Measurements from ENCODE around the gene LY6G6F. TPM values are rescaled to one million over a fixed set of nuclear protein-coding genes. Genes with fewer than 3 reads are reported as not detected.
A peak's percentile ranks its signal among the peaks of the same experiment; 100 is the strongest.

The LY6G6F gene
- total RNA-seq, 1 donor from 2014 or later: not detected

DNA sequence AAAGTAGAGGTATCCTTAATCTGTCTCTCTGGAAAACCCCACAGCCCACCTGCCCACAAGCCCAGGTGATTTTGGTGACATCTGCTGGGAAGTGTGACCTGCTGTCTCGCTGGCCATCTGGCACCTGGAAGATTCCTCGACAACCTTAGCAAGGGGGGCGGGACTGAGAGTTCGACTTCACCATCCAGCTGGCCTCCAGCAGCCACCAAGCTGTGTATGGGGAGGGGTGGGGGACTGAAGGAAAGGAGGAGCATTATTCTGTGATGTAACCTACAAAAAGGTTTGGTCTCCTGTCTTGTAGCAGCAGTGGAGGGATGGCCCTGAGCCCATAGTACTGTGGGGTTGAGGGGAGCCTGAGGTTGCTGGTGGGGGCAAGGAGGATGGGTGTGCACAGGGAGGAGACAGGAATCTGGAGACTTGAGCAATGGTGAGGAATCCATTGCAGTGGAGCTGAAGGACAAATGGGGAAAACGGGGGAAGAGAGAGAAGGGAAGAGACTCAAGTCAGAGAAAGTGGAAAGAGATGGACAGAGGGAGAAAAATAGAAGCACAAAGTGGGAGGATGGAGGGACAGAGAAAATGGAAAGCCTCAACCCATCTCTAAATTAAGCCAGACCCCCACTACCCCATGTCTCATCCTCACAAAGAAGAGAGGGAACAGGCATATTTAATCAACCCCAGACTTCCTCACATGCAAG is 4.0 kb downstream of the LY6G6F start:
- no peaks in the 10 kb centered on the region for H3K27me3 ChIP-seq
- no peak for DNase-seq (ENCODE audit: extremely low spot score in 2 of 2)
- intact Hi-C loops (cut with DNase I): no loop called here
- no peaks in the 10 kb centered on the region for H3K36me3 ChIP-seq
- no peak overlapping the region for H3K4me3 ChIP-seq
- TF ChIP-seq POLR2AphosphoS5 (IDR thresholded peaks at IDR 0.05; ENCODE audit: insufficient read depth in 1 of 2, low read depth in 1 of 2) (no peak), POLR2A (IDR thresholded peaks at IDR 0.05) (no peak)
- TF ChIP-seq, protein P1, sequence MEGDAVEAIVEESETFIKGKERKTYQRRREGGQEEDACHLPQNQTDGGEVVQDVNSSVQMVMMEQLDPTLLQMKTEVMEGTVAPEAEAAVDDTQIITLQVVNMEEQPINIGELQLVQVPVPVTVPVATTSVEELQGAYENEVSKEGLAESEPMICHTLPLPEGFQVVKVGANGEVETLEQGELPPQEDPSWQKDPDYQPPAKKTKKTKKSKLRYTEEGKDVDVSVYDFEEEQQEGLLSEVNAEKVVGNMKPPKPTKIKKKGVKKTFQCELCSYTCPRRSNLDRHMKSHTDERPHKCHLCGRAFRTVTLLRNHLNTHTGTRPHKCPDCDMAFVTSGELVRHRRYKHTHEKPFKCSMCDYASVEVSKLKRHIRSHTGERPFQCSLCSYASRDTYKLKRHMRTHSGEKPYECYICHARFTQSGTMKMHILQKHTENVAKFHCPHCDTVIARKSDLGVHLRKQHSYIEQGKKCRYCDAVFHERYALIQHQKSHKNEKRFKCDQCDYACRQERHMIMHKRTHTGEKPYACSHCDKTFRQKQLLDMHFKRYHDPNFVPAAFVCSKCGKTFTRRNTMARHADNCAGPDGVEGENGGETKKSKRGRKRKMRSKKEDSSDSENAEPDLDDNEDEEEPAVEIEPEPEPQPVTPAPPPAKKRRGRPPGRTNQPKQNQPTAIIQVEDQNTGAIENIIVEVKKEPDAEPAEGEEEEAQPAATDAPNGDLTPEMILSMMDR (IDR thresholded peaks at IDR 0.05): no peak
- no peak overlapping the region for H3K27ac ChIP-seq
- H3K9me3 ChIP-seq: no peaks in the 10 kb centered on the region
- peaks cover 14% of the 10 kb centered on the region for H3K4me1 ChIP-seq

DNA sequence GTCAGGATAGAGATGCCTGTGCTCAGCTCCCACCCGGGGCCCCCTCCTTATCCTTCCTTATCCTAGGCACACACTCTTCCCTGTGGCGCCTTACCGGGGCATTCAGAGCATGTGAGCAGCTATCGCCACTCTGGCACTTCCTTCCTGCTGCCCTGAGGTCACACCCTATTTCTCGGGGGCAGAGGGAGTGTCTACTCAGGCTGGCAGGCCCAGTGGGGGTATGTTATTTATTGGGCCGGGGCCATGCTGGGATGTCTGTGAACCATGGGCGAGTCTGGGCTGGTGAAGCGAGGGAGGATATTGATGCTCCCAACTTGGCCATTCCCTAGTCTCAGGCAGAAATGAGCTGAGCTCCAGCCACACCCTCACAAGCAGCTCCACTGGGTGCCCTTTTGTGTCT is 4.6 kb downstream of the LY6G6F start:
- Histone ChIP-seq H3K27ac (no peak overlapping the region), H3K27me3 (no peaks in the 10 kb centered on the region), H3K36me3 (no peaks in the 10 kb centered on the region), H3K4me3 (no peak overlapping the region), H3K9me3 (no peaks in the 10 kb centered on the region), H3K4me1 (peaks cover 14% of the 10 kb centered on the region)
- DNase-seq (ENCODE audit: extremely low spot score in 2 of 2): no peak
- TF ChIP-seq, protein P1 (IDR thresholded peaks at IDR 0.05): no peak
- no peak for TF ChIP-seq POLR2A (IDR thresholded peaks at IDR 0.05)
- TF ChIP-seq POLR2AphosphoS5 (IDR thresholded peaks at IDR 0.05; ENCODE audit: insufficient read depth in 1 of 2, low read depth in 1 of 2): peak in 1 of 2 donors; percentile 25
- intact Hi-C loops (cut with DNase I): no loop called here

DNA sequence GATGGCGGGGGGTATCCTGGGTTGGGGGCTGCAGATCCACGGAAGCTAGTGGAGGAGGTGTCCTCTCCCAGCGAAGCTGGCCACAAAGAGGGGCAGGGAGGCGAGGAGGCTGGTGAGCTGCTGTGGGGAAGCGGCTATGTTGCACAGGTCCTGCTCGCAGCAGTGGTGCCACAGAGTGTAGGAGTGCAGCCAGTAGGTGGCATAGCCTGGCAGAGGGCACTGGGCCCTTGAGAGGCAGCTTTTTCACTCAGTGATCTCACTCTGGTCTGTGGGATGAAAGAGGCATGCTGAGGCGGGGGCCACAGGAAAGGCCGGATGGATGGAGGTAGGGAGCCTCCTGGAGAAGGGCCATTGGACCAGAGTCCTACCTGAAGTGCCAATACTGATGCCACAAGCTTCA is 5.6 kb downstream of the LY6G6F start:
- no peak overlapping the region for H3K27ac ChIP-seq
- H3K27me3 ChIP-seq: no peaks in the 10 kb centered on the region
- TF ChIP-seq, protein P1 (IDR thresholded peaks at IDR 0.05): no peak
- TF ChIP-seq POLR2A (IDR thresholded peaks at IDR 0.05): no peak
- TF ChIP-seq POLR2AphosphoS5 (IDR thresholded peaks at IDR 0.05; ENCODE audit: insufficient read depth in 1 of 2, low read depth in 1 of 2): no peak
- H3K9me3 ChIP-seq: no peaks in the 10 kb centered on the region
- H3K36me3 ChIP-seq: no peaks in the 10 kb centered on the region
- no peak for DNase-seq (ENCODE audit: extremely low spot score in 2 of 2)
- intact Hi-C loops (cut with DNase I): no loop called here
- H3K4me3 ChIP-seq: no peak overlapping the region
- H3K4me1 ChIP-seq: peaks cover 14% of the 10 kb centered on the region

DNA sequence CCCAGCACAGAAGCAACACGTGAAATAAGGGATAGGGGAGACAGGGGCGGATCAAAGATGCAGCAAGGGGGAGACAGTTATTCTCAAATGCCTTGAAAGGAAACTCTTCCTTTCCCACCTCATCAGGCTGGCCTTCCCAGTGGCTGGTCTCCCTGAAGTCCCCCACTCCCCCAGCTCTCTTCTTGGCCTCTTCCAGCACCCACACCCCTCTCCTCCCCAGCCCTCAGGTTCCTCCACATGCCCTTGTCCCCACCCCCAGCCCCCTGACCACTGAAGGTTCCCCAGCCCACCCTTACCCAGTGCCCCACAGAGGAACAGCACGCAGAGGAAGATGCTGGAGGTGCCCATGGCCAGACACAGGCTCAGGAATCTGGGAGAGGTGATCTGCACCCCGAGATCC is 6.8 kb downstream of the LY6G6F start:
- Histone ChIP-seq H3K27ac (no peak overlapping the region), H3K27me3 (no peaks in the 10 kb centered on the region), H3K4me1 (peaks cover 14% of the 10 kb centered on the region), H3K36me3 (no peaks in the 10 kb centered on the region), H3K9me3 (no peaks in the 10 kb centered on the region), H3K4me3 (no peak overlapping the region)
- no peak for TF ChIP-seq POLR2A (IDR thresholded peaks at IDR 0.05)
- no peak for TF ChIP-seq POLR2AphosphoS5 (IDR thresholded peaks at IDR 0.05; ENCODE audit: insufficient read depth in 1 of 2, low read depth in 1 of 2)
- TF ChIP-seq, protein P1 (IDR thresholded peaks at IDR 0.05): no peak
- DNase-seq (ENCODE audit: extremely low spot score in 2 of 2): no peak
- intact Hi-C loops (cut with DNase I): no loop called here

DNA sequence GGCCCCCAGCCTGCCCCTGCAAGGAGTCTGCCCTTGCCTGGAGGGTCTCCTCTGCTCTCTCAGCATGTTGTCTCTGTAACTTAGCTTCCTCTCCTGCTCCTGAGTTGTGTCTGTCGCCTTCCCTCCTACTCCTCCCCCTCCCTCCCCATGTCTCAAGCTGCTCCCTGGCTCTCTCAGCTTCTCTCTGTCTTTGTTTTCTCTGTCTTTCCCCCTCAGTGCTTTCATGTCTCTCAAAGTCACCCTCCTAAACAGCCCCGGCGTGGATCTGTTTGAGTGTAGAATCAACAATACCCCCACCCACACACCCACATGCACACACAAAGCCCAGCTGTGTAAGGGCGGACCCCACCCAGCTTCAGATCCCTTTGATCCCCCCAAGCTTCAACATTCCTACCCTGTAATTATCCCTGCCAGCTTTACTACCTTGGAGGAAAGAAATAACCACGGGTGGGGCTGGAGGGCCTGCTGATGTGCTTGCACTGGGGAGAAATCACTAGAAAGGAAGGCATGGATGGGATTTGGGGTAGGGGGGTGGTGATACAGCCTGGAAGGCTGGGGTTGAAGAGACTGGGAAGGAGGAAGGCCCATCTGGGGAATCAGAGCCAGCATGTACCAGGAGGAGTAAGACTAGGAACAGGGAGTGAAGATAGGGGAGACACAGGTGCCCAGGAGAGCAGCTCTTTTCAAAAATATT is 7.5 kb downstream of the LY6G6F start:
- Histone ChIP-seq H3K4me1 (peaks cover 21% of the 10 kb centered on the region), H3K27ac (peak overlapping the region; percentile 22), H3K36me3 (no peaks in the 10 kb centered on the region), H3K27me3 (no peaks in the 10 kb centered on the region), H3K4me3 (no peak overlapping the region), H3K9me3 (no peaks in the 10 kb centered on the region)
- no peak for TF ChIP-seq POLR2AphosphoS5 (IDR thresholded peaks at IDR 0.05; ENCODE audit: insufficient read depth in 1 of 2, low read depth in 1 of 2)
- DNase-seq (ENCODE audit: extremely low spot score in 2 of 2): no peak
- intact Hi-C loops (cut with DNase I): no loop called here

All from vagina (tissue), 2 donors.